ELR (cell line): ENCODE data around the gene NRAS.

Source experiments
- DNase-seq: peaks from one replicate; pipeline ENCODE4 v3.0.0-alpha.2; 2015; ENCODE audit warnings: low read depth

NRAS gene

DNA sequence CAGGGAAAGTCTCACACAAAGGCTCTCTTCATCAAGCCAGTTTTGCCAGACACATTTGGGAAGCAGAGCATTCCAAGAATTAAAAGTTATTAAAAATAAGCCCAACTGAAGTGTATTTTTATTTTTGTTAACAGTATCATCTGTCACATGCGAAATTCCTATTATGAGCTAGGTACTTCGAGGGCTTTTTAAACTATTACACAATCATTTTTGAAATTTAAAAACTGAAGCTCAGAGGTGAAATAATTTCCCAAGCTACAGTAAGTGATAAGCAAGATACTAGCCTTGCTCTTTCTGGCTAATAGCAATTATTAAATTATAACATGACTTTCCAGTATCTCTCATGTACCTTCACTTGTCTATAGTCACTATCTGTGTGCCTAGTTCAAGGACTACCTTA, 12.0 kb upstream of the NRAS start:
- DNase-seq, result no peak

DNA sequence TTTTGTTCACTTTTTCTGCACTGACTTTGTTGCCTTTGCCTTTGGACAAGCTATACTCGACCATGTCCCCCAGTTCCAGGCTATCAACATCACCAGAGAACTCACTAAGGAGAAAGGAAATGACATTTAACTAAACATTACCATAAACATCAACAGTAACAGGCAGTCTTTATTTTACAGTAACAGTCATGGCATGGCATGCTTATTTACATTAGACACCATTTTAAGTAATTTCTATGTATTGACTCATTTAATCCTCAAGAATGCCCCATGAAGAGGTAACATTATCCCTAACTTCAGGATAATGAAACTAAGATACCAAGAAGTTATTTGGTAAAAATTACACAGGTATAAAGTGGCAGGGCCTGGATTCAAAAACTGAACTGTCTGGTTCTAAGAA, 8.7 kb upstream of the NRAS start:
- DNase-seq, result peak; percentile 25

DNA sequence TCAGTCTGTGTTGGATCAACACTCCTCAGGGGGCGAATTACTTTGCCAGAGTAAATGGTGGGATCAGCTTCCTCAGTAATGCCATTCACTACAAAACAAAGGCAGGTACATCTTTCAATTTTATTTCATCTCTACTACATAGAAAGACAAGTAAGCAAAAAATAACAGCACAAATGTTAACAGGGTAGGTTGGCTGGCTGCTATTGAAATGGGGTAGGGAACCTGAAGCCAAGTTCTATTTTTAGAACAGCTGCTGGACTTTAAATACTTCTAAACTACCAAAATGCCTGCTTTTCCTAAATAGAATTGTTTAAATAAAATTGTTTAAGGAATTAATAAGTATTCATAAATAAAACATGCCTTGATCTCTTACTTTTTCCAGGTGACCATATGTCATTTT, 7.3 kb upstream of the NRAS start:
- DNase-seq, result no peak

DNA sequence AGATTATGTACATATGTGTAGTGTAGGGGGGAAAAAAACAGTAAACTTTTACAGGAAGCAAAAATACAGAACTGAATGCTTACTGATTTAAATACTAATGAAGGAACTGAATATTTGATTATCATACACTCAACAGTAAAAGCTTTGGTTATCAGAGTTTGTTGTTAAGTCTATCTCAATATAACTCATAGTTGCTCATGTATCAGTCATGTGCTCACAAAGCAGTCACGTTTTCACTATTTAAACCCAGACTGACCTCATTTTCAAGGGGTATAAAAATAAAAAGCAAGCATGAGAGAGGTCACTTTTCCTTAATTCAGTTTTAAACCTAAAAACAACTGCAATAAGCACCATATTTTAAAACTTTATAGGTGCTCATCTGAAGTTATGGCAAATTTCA, 6.9 kb upstream of the NRAS start:
- no peak for DNase-seq

DNA sequence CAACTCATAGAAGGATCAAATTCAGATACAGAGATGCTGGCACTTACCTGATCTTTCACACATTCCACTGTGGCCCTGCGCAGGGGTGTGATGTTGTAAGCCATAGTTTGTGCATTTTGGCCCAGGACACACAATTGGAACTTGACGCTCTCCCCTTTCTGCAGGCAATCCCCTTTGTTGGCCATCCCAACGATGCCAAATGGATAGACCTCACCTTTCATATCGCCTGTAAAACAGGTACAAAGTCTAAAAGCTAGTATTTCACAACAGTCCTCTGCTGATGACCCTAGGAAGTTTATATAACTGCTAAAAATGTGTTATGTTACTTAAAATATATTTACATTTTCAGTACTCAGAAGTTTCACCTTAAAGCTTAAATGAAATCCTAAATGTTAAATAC, 3.9 kb upstream of the NRAS start:
- no peak for DNase-seq

DNA sequence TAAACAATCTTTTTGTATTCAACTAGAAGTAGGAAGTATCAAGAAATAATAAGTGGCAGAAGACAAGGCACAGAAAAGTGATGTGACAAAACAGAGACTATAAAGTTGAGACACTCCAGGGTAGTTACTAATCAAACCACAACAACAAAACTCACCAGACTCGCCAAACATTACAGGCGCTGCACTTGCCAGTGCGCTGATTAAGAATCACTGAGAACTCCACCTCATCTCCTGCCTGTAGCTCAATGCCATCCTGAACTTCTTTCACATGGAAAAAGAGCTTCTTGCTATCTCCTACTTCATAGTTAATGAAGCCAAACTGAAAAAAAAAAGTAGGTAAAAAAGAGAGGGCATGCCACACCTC, 2.8 kb upstream of the NRAS start:
- peak; percentile 67 for DNase-seq

DNA sequence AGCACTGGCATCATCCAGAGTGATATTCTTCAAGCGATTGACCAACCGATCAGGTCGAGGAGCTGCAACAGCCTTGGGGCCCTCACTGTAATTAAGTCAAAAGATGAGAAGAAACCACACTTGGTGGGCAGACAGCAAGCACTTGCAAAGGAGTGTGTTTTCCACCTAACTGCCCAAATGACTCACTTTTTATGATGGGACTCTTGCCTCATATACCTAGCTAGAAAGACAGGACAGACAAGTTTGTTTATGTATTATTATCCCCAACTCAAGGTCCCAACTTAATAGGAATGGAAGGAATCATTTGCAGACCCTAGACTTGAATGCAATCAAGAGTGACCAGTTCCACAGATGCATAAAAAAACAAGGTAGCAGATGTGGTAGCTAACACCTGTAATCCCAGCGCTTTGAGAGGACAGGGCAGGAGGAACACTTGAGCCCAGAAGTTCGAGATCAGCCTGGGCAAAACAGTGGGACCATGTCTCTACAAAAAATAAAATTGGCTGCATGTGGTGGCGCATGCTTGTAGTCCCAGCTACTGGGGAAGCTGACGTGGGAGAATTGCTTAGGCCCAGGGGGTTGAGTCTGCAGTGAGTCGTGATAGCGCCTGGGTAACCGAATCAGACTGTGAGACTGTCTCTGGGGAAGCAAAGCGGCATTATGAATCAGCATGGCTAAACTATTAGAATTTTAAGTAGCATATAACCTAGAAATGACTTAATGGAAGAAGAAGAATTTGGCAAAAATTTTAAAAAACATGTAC, 2.3 kb upstream of the NRAS start:
- DNase-seq, result peak; percentile 79

DNA sequence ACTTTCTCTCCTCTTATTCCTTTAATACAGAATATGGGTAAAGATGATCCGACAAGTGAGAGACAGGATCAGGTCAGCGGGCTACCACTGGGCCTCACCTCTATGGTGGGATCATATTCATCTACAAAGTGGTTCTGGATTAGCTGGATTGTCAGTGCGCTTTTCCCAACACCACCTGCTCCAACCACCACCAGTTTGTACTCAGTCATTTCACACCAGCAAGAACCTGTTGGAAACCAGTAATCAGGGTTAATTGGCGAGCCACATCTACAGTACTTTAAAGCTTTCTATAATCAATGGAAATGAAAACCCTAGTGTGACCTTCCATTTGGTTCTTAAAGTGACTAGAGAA, 643 bp downstream of the NRAS start:
- no peak for DNase-seq

DNA sequence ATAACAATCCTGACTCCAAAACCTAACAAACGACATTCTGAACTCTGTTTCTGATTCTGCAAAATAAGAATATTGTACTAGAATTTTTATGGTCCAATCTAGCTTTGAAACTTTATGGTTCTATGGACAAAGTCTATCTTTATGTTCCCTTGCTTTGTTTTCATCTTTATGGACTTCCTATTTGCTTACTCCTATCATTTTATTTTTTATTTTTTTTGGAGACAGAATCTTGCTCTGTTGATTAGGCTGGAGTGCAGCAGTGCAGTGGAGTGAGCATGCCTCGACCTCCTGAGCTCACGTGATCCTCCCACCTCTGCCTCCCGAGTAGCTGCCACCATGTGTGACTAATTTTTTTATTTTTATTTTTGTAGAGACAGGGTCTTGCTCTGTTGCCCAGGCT, 3.6 kb downstream of the NRAS start:
- no peak for DNase-seq

DNA sequence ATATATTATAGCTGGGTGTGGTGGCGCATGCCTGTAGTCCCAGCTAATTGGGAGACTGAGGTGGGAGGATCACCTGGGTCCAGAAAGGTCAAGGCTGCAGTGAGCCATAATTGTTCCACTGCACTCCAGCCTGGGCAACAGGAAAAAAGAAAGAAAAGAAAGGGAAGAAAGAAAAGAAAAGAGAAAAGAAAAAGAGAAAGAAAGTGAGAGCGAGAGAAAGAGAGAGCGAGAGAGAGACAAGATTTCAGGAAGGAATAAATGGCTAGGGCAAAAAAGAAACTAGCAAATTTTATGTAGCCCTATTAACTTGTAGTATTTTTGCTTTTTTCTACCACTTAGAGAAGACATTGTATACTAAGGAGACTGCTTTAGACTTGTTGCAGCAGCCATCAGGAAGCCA, 6.2 kb downstream of the NRAS start:
- no peak for DNase-seq

DNA sequence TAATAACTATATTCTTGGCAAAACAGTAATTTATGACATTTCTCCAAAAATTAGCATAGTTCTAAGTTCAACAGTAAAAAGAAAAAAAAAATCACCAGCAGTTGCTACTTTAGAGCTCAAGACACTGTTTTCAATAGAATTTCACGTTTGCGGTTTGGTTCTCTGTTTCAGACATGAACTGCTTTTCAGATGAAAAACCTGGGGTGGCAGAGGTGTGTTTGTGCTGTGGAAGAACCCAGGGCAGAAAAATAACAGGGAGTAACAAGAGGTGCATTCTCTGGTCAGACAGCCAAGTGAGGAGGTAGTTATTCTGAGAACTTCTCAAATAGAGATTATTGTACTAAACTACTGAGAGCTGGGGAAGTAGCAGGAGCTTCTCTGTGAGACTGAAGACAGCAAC, 9.0 kb downstream of the NRAS start:
- DNase-seq, result no peak

DNA sequence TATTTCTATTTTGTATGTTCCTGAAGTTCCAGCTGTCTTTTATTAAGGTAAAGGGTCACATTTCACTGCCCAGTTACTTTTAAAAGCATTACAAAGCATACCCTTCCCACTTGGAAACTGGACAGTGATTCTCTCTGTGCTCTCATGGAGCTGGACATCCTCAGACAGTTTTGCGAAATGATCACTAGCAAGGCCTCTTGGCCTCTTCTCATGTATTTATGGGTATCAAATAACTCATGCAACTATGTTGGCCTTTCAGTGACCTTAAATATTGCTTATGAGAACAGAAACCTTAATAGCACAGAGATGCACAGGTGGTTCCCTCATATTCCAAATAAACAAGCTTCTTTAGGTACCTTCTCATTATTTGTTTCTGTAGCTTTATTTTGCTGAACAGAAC, 13.3 kb downstream of the NRAS start:
- DNase-seq, result no peak

DNA sequence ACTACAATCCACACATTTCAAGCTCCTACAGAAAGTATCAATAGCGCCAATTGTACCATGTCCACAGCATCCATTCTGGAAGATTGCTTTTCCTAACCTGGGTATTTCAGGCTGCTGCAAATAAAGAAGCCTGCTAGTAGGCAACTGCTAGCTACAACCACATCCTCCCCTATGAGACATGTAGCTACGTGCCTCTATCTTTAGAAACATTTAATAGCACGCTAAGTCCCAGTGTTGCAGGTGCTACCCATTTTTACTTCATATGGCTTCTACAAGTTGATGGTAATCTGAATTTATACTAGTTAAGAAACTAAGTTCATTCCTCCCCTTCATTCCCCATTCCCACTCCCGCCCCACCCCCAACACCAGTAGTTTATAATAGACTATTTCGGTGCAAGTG, 13.8 kb downstream of the NRAS start:
- no peak for DNase-seq

DNA sequence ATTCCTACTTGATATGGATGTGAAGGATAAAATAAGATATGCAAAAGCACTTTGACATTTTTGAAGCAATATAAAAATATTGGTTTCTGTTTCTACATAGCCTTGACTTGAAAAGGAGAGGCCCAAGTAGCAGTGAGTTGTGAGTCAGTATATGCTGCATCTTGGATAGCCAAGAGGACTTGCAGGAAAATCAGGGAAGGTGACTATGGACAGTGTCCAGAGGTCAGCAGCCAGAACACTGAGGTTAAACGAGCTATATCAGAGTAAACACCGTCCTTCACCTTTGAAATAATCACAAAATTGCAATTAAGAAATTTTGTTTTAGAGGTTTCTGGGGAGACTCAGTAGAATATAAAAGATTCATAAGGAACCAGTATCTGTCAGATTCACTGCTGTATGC, 14.6 kb downstream of the NRAS start:
- DNase-seq, result no peak

DNA sequence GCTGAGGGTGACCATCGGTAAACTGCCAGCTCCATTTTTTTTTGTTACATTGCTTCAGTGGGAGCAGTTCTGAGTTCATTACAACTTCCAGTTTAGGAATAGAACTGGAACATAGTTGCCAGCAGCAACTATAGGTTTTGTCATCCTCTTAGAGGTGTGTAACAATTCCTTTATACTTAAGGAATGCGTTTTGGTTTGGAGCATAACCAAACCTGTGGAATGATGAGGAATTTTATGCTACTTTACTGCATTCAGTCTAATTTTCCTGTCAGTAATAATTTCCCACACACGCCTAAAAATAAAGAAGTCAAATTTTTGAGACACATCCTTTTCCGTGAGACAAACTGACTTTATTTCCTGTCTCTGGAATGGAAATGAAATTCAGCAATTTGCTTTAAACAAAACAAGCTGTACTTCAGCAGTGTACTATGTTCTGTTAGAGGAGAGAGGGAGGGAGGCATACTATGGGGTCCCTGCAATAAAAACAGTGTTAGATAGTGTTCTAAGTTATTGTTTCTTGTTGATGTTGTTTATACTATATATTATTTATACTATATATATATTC, 16.5 kb downstream of the NRAS start:
- DNase-seq, result no peak

DNA sequence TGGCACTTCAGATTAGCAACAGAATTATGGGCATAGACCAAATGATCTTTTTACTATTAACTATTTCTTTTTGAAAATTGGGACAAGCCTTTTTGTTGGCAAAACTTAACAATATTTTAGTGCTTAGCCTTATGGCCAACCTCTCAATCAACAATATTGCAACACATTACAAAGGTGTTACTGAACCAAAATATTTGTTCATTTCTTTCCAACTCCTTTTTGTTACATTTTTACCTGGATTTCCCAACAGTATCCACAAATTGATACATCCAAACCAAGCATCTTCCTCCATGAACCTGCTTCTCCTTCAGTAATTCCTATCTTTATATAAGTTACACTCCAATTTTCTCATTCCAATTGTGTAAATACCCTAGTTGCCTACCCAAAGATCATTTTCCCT, 19.8 kb downstream of the NRAS start:
- DNase-seq, result no peak

DNA sequence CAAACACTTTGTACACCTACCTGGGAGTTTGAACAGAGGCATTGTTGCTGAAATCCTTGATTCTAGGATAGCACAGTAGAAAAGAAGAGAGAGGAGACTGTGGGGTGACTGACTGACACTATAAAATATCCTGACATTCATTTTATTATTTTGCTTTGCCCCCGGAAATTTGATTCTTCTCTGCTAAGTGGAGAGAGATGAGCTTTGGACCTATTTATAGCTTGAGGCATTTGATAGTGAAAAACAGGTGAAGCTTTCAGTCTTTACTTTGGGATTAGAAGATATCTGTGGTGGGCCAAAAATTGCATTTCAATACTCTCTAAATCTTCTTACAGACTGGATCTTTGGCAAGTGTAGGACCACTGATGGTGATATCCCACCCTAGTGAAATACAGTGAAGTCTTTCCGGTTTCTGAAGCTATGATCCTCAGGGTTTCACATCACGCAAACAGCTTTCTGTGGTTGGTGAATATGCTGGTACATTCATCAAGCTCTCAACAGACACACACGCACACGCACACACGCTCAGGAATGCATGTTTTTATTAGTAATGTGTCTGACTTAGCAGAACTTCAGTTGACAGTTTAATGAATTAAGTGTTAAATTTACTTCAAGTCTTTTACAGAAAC, 21.0 kb downstream of the NRAS start, which contains the start of gene AMPD1:
TSS of gene AMPD1 (minus strand) at position 117 of the 629 bp plus-strand sequence. CDS start at position 42, 75 bp downstream.
- peak; percentile 57 for DNase-seq

DNA sequence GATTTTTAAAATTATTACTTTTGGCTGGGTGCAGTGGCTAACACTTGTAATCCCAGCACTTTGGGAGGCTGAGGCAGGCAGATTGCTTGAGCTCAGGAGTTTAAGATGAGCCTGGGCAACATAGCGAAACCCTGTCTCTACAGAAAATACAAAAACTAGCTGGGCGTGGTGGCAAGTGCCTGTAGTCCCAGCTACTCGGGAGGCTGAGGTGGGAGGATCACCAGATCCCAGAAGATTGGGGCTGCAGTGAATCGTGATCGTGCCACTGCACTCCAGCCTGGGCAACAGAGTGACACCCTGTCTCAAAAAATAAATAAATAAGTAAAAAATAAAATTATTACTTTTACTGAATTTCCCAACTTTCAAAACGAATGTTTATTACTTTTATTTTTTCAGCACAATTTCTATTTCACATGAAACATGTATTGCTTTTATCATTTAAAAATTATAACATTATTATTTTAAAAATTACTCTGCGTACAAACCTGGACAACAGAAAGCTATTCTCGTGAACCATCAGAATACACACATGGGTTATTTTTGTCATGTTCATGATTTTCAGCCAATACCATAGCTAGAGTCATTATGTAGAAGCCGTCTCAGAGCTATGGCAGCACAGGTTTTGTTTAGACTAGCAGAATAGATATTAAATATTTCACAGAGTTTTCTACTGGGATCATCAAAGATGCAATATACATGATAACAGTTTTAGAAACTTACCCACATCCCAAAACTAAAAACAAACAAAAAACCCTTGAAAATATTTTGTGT, 21.8 kb downstream of the NRAS start:
- DNase-seq, result no peak

DNA sequence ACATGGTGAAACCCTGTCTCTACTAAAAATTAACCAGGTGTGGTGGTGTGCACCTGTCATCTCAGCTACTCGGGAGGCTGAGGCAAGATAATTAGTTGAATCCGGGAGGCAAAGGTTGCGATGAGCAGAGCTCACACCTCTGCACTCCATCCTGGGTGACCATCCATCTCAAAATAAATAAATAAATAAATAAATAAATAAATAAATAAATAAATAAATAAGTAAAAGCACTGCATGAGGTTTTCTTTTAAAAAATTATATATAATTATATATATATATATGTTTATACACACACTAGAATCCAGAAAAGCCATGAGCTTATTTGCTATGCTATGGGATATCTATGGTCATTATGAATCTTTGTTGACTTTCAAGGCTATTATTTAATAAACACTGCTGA, 23.6 kb downstream of the NRAS start:
- DNase-seq, result no peak

DNA sequence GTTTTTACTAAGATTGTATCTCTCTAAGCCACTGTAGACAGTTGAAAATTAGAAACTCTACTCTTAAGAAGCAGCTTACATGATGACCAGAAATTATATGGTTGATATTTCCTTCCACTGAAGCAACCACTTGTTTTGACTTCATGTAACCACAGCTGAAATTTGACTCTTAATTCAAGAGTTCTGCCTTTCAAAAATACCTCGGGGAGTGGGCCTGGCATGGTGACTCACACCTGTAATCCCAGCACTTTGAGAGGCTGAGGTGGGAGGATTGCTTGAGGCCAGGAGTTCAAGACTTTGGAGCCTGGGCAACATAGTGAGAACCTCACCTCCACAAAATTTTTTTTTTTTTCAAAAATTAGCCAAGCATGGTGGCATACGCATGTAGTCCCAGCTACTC, 25.5 kb downstream of the NRAS start:
- DNase-seq, result no peak

DNA sequence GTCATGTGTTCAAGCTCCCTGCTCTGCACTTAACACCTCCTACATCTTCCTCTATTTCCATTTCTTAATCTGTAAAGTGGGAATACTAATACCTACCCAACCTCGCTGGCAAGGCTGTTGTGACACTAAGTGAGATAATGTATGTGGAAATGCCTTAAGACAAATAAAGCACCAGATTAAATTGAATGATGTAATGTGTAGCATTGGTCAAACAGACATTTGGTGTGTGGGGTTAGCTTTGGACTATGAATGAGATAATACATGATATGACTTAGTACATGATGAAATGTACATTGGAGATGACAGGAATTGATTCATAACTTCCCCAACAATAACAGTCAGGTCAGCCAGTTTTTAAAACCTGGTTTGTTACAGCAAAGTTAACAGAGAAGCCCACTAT, 26.4 kb downstream of the NRAS start:
- no peak for DNase-seq

DNA sequence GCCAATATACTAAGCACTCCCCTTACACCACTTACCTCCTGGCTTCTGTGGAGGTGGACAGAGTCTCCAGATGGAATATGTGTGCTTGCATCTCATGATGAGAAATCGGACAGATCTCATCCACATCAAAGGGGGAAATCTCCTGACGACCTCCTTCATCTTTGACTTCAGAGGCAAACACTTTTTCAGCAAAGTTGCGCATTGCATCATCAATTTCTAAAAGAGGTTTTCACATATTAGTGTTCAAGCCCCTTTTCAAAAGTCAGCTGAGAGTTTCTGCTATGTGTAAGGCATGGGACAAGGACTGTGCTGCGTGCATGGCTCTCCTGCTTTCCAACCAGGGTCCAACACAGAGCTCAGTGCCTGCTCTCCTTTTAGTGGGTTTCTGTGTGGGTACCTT, 28.0 kb downstream of the NRAS start:
- DNase-seq, result no peak

DNA sequence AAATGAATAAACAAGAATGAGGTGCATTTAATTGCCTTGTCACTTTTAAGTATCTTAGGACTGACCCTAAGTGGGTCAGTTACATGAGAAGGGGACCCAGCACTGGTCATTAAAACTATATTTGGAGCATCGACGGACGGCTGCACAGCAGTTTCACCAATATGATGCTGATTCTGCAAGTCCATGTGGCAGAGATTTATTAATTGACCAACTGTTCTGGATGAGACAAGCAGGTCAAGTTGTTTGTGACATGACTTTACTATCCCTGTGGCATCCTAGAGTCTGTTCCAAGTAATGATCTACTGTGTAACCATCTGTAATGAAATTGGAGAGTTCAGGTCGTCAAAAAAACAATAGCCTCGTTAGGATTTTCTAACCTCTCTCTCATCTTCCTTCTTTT, 30.7 kb downstream of the NRAS start:
- DNase-seq, result no peak
